ENCODE results near the gene GSDME.

The GSDME gene

GRCh38 chr7:24709585-24710360 lies 47.5 kb downstream of the GSDME start:
- H3K4me1 ChIP-seq = no peaks in the 10 kb centered on the region
- H3K27me3 ChIP-seq = no peaks in the 10 kb centered on the region
- no peaks in the 10 kb centered on the region for H3K9me3 ChIP-seq
- H3K4me3 ChIP-seq (ENCODE audit: low read depth, low read length) = no peak overlapping the region
- no peaks in the 10 kb centered on the region for H3K36me3 ChIP-seq
- DNase-seq = no peak
- TF ChIP-seq CTCF (IDR thresholded peaks at IDR 0.05; ENCODE audit: low read depth, low read length) = no peak

GRCh38 chr7:24709051-24709450 lies 48.2 kb downstream of the GSDME start:
- Histone ChIP-seq H3K4me3 (ENCODE audit: low read depth, low read length) (no peak overlapping the region), H3K9me3 (no peaks in the 10 kb centered on the region), H3K36me3 (no peaks in the 10 kb centered on the region), H3K27me3 (no peaks in the 10 kb centered on the region), H3K4me1 (no peaks in the 10 kb centered on the region)
- no peak for DNase-seq
- no peak for TF ChIP-seq CTCF (IDR thresholded peaks at IDR 0.05; ENCODE audit: low read depth, low read length)

- Histone ChIP-seq H3K4me3 (ENCODE audit: low read depth, low read length) (no peak overlapping the region), H3K4me1 (no peaks in the 10 kb centered on the region), H3K36me3 (no peaks in the 10 kb centered on the region), H3K9me3 (no peaks in the 10 kb centered on the region), H3K27me3 (no peaks in the 10 kb centered on the region)
- TF ChIP-seq CTCF (IDR thresholded peaks at IDR 0.05; ENCODE audit: low read depth, low read length) = no peak
- DNase-seq = no peak
Measured at GRCh38 chr7:24707988-24708615, 49.2 kb downstream of the GSDME start.

- no peak for DNase-seq
- no peak overlapping the region for H3K4me3 ChIP-seq (ENCODE audit: low read depth, low read length)
- H3K27me3 ChIP-seq = no peaks in the 10 kb centered on the region
- H3K9me3 ChIP-seq = no peaks in the 10 kb centered on the region
- H3K36me3 ChIP-seq = no peaks in the 10 kb centered on the region
- no peaks in the 10 kb centered on the region for H3K4me1 ChIP-seq
- TF ChIP-seq CTCF (IDR thresholded peaks at IDR 0.05; ENCODE audit: low read depth, low read length) = no peak
Measured at GRCh38 chr7:24706211-24707170, 50.8 kb downstream of the GSDME start.

GRCh38 chr7:24705461-24705954 lies 51.8 kb downstream of the GSDME start:
- H3K4me3 ChIP-seq (ENCODE audit: low read depth, low read length) = no peak overlapping the region
- H3K36me3 ChIP-seq = no peaks in the 10 kb centered on the region
- H3K4me1 ChIP-seq = no peaks in the 10 kb centered on the region

More at GRCh38 chr7:24705461-24705954, 51.8 kb downstream of the GSDME start:
- Histone ChIP-seq H3K9me3 (no peaks in the 10 kb centered on the region), H3K27me3 (no peaks in the 10 kb centered on the region)
- peak; percentile 37 for DNase-seq
- no peak for TF ChIP-seq CTCF (IDR thresholded peaks at IDR 0.05; ENCODE audit: low read depth, low read length)
